ENCODE measurements around the gene ERN1.

Gene ERN1

GRCh38 chr17:64173646-64174045 is 43.7 kb upstream of the ERN1 start:
- no peak for TF ChIP-seq EZH2phosphoT487 (IDR thresholded peaks at IDR 0.05; ENCODE audit: borderline replicate concordance)
- no peak for TF ChIP-seq CTCF (conservative IDR thresholded peaks at IDR 0.05; ENCODE audit: low read length)
- H3K36me3 ChIP-seq (ENCODE audit: insufficient read depth, low read length): peaks cover 16% of the 10 kb centered on the region; the same call in 1 of the 2 replicates
- H3K9ac ChIP-seq (ENCODE audit: low read depth, low read length, poor library complexity, severe bottlenecking): no peak overlapping the region

GRCh38 chr17:64172510-64172909 is 42.6 kb upstream of the ERN1 start:
- no peak overlapping the region for H3K4me3 ChIP-seq (ENCODE audit: low read length, poor library complexity, severe bottlenecking)
- no peaks in the 10 kb centered on the region for H3K4me1 ChIP-seq (ENCODE audit: insufficient read depth, low read length, poor library complexity, severe bottlenecking)
- TF ChIP-seq CTCF (conservative IDR thresholded peaks at IDR 0.05; ENCODE audit: low read length): no peak
- no peak for TF ChIP-seq EZH2phosphoT487 (IDR thresholded peaks at IDR 0.05; ENCODE audit: borderline replicate concordance)
- H3K36me3 ChIP-seq (ENCODE audit: insufficient read depth, low read length): peaks cover 16% of the 10 kb centered on the region; the same call in 1 of the 2 replicates
- H3F3A ChIP-seq (ENCODE audit: low read depth): no peaks in the 10 kb centered on the region
- no peak overlapping the region for H2AFZ ChIP-seq (ENCODE audit: low read length)
- H4K20me1 ChIP-seq (ENCODE audit: insufficient read depth, low read length, poor library complexity, severe bottlenecking): no peaks in the 10 kb centered on the region
- H3K4me2 ChIP-seq (ENCODE audit: low read depth, low read length, poor library complexity, severe bottlenecking): no peak overlapping the region
- H3K9me3 ChIP-seq (ENCODE audit: insufficient read depth, low read depth, low read length): no peaks in the 10 kb centered on the region
- H3K9ac ChIP-seq (ENCODE audit: low read depth, low read length, poor library complexity, severe bottlenecking): no peak overlapping the region
- H3K27me3 ChIP-seq (ENCODE audit: insufficient read depth, low read length, poor library complexity, severe bottlenecking): no peaks in the 10 kb centered on the region
- H3K79me2 ChIP-seq (ENCODE audit: insufficient read depth, low read length): no peaks in the 10 kb centered on the region
- no peaks in the 10 kb centered on the region for H3K9me2 ChIP-seq (replicated peaks; ENCODE audit: low read depth, low read length)

More at GRCh38 chr17:64173646-64174045, 43.7 kb upstream of the ERN1 start:
- no peaks in the 10 kb centered on the region for H3K4me1 ChIP-seq (ENCODE audit: insufficient read depth, low read length, poor library complexity, severe bottlenecking)
- H3K4me2 ChIP-seq (ENCODE audit: low read depth, low read length, poor library complexity, severe bottlenecking): no peak overlapping the region
- no peaks in the 10 kb centered on the region for H3F3A ChIP-seq (ENCODE audit: low read depth)
- no peaks in the 10 kb centered on the region for H3K9me2 ChIP-seq (replicated peaks; ENCODE audit: low read depth, low read length)
- H3K79me2 ChIP-seq (ENCODE audit: insufficient read depth, low read length): no peaks in the 10 kb centered on the region
- H3K9me3 ChIP-seq (ENCODE audit: insufficient read depth, low read depth, low read length): no peaks in the 10 kb centered on the region
- no peak overlapping the region for H2AFZ ChIP-seq (ENCODE audit: low read length)
- H3K4me3 ChIP-seq (ENCODE audit: low read length, poor library complexity, severe bottlenecking): no peak overlapping the region
- H3K27me3 ChIP-seq (ENCODE audit: insufficient read depth, low read length, poor library complexity, severe bottlenecking): no peaks in the 10 kb centered on the region
- H4K20me1 ChIP-seq (ENCODE audit: insufficient read depth, low read length, poor library complexity, severe bottlenecking): no peaks in the 10 kb centered on the region

- Histone ChIP-seq H3K36me3 (ENCODE audit: insufficient read depth, low read length) (peaks cover 7% of the 10 kb centered on the region; the same call in 1 of the 2 replicates), H3F3A (ENCODE audit: low read depth) (no peaks in the 10 kb centered on the region), H4K20me1 (ENCODE audit: insufficient read depth, low read length, poor library complexity, severe bottlenecking) (no peaks in the 10 kb centered on the region), H3K4me1 (ENCODE audit: insufficient read depth, low read length, poor library complexity, severe bottlenecking) (no peaks in the 10 kb centered on the region), H3K27me3 (ENCODE audit: insufficient read depth, low read length, poor library complexity, severe bottlenecking) (no peaks in the 10 kb centered on the region), H3K4me3 (ENCODE audit: low read length, poor library complexity, severe bottlenecking) (no peak overlapping the region), H3K9me2 (replicated peaks; ENCODE audit: low read depth, low read length) (no peaks in the 10 kb centered on the region), H3K79me2 (ENCODE audit: insufficient read depth, low read length) (no peaks in the 10 kb centered on the region), H2AFZ (ENCODE audit: low read length) (no peak overlapping the region), H3K4me2 (ENCODE audit: low read depth, low read length, poor library complexity, severe bottlenecking) (no peak overlapping the region), H3K9ac (ENCODE audit: low read depth, low read length, poor library complexity, severe bottlenecking) (no peak overlapping the region), H3K9me3 (ENCODE audit: insufficient read depth, low read depth, low read length) (no peaks in the 10 kb centered on the region)
- no peak for TF ChIP-seq CTCF (conservative IDR thresholded peaks at IDR 0.05; ENCODE audit: low read length)
- no peak for TF ChIP-seq EZH2phosphoT487 (IDR thresholded peaks at IDR 0.05; ENCODE audit: borderline replicate concordance)
Measured at GRCh38 chr17:64171041-64171440, 41.1 kb upstream of the ERN1 start.
